Measurements from ENCODE around the gene PPIL3. TPM values are rescaled to one million over a fixed set of nuclear protein-coding genes. Genes with fewer than 3 reads are reported as not detected.

Gene PPIL3
- total and polyA plus RNA-seq, 3 donors from 2014 or later: 37.0 to 50.2 (median 44.7) TPM

DNA sequence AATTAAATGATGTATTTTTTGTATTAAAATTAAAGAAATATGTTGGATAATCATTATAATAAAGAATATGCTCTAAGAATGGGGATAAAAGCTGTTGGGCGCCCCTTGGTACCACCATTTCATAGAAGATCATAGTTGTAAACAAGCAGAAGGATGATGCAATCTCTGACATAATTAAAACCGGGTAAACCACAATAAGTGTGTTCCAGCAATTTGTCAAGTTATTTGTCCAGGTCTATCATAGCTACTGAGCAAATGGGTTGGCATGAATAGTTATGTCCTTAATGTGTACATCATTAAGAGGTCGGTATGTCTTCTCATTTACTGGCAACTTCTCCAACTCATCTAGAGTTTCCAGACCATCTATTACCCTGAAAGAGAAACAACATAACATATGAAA lies 17.7 kb downstream of the PPIL3 start:
- H3K9me3 ChIP-seq: no peaks in the 10 kb centered on the region
- DNase-seq: no peak
- peaks cover 7% of the 10 kb centered on the region for H3K4me1 ChIP-seq
- H3K4me3 ChIP-seq: no peak overlapping the region
- no peaks in the 10 kb centered on the region for H3K27me3 ChIP-seq
- no peak overlapping the region for H3K27ac ChIP-seq
- no peaks in the 10 kb centered on the region for H3K36me3 ChIP-seq (ENCODE audit: low read depth, missing control alignments)
- 76 to 80% methylated on average over 3 of the region's 3 CpGs for WGBS, 2 donors
- intact Hi-C loops (cut with DNase I; ENCODE audit: low total_unique reads): no loop called here
- no peak for TF ChIP-seq POLR2A (IDR thresholded peaks at IDR 0.05)
- TF ChIP-seq, protein P1, sequence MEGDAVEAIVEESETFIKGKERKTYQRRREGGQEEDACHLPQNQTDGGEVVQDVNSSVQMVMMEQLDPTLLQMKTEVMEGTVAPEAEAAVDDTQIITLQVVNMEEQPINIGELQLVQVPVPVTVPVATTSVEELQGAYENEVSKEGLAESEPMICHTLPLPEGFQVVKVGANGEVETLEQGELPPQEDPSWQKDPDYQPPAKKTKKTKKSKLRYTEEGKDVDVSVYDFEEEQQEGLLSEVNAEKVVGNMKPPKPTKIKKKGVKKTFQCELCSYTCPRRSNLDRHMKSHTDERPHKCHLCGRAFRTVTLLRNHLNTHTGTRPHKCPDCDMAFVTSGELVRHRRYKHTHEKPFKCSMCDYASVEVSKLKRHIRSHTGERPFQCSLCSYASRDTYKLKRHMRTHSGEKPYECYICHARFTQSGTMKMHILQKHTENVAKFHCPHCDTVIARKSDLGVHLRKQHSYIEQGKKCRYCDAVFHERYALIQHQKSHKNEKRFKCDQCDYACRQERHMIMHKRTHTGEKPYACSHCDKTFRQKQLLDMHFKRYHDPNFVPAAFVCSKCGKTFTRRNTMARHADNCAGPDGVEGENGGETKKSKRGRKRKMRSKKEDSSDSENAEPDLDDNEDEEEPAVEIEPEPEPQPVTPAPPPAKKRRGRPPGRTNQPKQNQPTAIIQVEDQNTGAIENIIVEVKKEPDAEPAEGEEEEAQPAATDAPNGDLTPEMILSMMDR (IDR thresholded peaks at IDR 0.05): no peak

DNA sequence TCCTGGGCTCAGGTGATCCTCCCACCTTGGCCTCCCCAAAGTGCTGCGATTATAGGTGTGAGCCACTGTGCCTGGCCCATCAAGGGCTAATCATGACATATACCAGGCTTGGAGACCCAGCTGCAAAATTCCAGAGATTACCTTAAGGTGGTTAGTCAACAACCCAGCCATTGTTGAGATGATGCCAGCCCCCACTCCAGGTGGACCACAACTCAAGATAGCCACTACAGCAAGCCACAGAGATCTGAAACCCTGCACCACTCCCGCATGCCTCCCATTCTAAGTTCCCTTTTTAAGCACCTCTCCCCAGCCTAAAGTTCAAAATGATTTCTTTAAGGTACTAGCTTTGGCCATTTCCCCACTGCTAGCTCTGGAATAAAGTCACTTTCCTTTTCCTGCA lies 19.9 kb downstream of the PPIL3 start:
- WGBS, 2 donors: 77 to 80% methylated on average over 1 to 2 of the region's 2 CpGs
- Histone ChIP-seq H3K27me3 (no peaks in the 10 kb centered on the region), H3K27ac (no peak overlapping the region), H3K4me3 (no peak overlapping the region), H3K4me1 (peaks cover 11% of the 10 kb centered on the region), H3K36me3 (ENCODE audit: low read depth, missing control alignments) (no peaks in the 10 kb centered on the region), H3K9me3 (no peaks in the 10 kb centered on the region)
- no peak for DNase-seq
- no peak for TF ChIP-seq POLR2A (IDR thresholded peaks at IDR 0.05)
- TF ChIP-seq, protein P1 (IDR thresholded peaks at IDR 0.05): no peak
- intact Hi-C loops (cut with DNase I; ENCODE audit: low total_unique reads): no loop called here

DNA sequence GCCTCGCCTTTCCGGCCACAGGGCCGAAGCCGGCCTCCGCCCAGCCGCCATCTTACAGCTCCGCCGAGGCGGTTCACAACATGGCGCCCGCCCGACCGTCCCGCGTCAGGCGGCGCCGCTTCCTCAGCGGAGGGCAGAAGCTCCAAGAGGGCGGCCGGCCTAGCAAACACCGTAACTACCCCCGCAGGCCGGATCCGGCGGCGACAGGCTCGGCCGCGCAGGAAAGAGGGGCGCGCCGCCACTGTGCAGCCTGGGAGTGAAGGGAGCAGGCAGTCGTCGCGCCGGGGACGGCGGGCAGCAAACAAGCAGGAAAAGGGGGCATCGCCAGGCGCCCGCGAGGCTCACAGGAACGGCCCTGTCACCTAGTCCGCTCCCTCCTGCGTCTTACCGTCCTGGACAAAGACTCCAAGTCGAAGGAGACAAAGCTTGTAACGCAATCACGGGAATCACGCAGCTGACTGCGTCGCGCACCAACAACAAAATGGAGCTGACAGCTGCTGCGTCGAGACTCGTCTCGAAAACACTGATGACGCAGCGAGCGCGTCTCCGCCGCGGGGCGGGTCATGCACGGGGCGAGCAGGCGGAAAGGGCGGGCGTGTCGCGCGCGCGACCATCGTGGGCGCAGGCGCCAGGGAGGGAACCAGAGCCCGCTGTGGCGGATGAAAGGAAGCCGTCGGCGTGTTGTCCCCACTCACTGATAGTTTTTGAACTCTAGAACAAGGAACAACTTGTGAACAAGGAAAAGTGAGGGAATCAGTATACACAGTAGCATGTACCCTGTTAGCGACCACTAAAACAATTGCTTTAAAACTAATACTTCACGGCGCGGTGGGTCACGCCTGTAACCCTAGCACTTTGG lies 24.5 kb downstream of the PPIL3 start, which contains the start of gene CLK1:
CLK1 (minus strand) TSS at position 483 of the 859 bp plus-strand sequence. CDS start 2,796 bp downstream, outside the sequence.
- Histone ChIP-seq H3K27ac (peak within 1 kb of the TSS; percentile 100), H3K36me3 (ENCODE audit: low read depth, missing control alignments) (no peaks in the 10 kb centered on the region), H3K4me1 (peaks cover 26% of the 10 kb centered on the region), H3K27me3 (no peaks in the 10 kb centered on the region), H3K9me3 (no peaks in the 10 kb centered on the region), H3K4me3 (peak within 1 kb of the TSS; percentile 97 to 100)
- DNase-seq: peak; percentile 97
- peak; percentile 99 for TF ChIP-seq POLR2A (IDR thresholded peaks at IDR 0.05)
- TF ChIP-seq, protein P1 (IDR thresholded peaks at IDR 0.05): no peak
- 0 to 2% methylated on average over 29 to 80 of the region's 89 CpGs for WGBS, 2 donors
- intact Hi-C loops (cut with DNase I; ENCODE audit: low total_unique reads): no loop called here

DNA sequence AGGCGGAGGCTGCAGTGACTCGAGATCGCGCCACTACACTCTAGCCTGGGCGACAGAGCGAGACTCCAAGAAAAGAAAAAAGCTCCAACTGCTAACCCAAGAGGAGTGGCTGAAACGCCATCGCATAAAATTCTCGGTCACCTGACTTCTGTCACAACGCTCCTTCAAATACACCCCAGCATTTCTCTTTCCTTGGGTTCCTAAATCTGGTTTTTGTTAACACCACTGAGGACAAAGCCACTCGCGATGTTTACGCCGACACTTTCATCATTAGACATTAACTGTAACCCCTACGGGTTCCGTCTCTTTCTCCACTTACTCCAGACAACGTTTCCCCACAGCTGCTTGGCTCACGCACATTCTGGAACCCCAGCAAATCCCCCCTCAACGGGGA lies 25.1 kb downstream of the PPIL3 start:
- Histone ChIP-seq H3K27ac (peak overlapping the region; percentile 100), H3K4me1 (peaks cover 26% of the 10 kb centered on the region), H3K9me3 (no peaks in the 10 kb centered on the region), H3K4me3 (peak overlapping the region; percentile 97 to 100), H3K27me3 (no peaks in the 10 kb centered on the region), H3K36me3 (ENCODE audit: low read depth, missing control alignments) (no peaks in the 10 kb centered on the region)
- WGBS, 2 donors: 0 to 2% methylated on average over 19 of the region's 19 CpGs
- intact Hi-C loops (cut with DNase I; ENCODE audit: low total_unique reads): no loop called here
- TF ChIP-seq, protein P1 (IDR thresholded peaks at IDR 0.05): no peak
- TF ChIP-seq POLR2A (IDR thresholded peaks at IDR 0.05): no peak
- DNase-seq: peak; percentile 40
